Muscle layer of colon (tissue), 2 donors: ENCODE data around the gene CDKAL1.

ENCODE experiments used
- H3K27ac ChIP-seq: one replicate; pipeline ENCODE4 v1.7.0; 2013; ENCODE audit warnings: low read depth, mild to moderate bottlenecking, low read length, moderate library complexity
- H3K27me3 ChIP-seq, 2 donors: one replicate each; pipeline ENCODE4 v1.7.0; 2013; ENCODE audit warnings: low read length in 2 of 2, mild to moderate bottlenecking in 2 of 2; ENCODE audit not compliant: insufficient read depth in 2 of 2, control insufficient read depth in 1 of 2
- H3K36me3 ChIP-seq: one replicate; pipeline ENCODE4 v1.7.0; 2013; ENCODE audit warnings: mild to moderate bottlenecking, low read length; ENCODE audit not compliant: insufficient read depth
- H3K4me1 ChIP-seq: one replicate; pipeline ENCODE4 v1.7.0; 2013; ENCODE audit warnings: mild to moderate bottlenecking, low read length; ENCODE audit not compliant: insufficient read depth
- H3K4me3 ChIP-seq, 2 donors: one replicate each; pipeline ENCODE4 v1.7.0; 2013; ENCODE audit warnings: low read length in 2 of 2, low read depth in 1 of 2, mild to moderate bottlenecking in 1 of 2, moderate library complexity in 1 of 2
- H3K9ac ChIP-seq: one replicate; pipeline ENCODE4 v1.7.0; 2013; ENCODE audit warnings: low read length
- H3K9me3 ChIP-seq: one replicate; pipeline ENCODE4 v1.7.0; 2013; ENCODE audit warnings: mild to moderate bottlenecking, low read length
- donor health status: abdominal sarcoma.
- donor health status: Adenocarcinoma of cecum.

Gene CDKAL1

GRCh38 chr6:20559924-20560551, 25.8 kb downstream of the CDKAL1 start:
- Histone ChIP-seq H3K27ac (no peak overlapping the region), H3K9ac (no peak overlapping the region), H3K9me3 (no peaks in the 10 kb centered on the region)

GRCh38 chr6:20563377-20563776, 29.1 kb downstream of the CDKAL1 start:
- Histone ChIP-seq H3K9me3 (no peaks in the 10 kb centered on the region), H3K27ac (no peak overlapping the region), H3K36me3 (no peaks in the 10 kb centered on the region), H3K27me3 (no peaks in the 10 kb centered on the region), H3K4me1 (peaks cover 11% of the 10 kb centered on the region), H3K4me3 (no peak overlapping the region), H3K9ac (no peak overlapping the region)

More at GRCh38 chr6:20559924-20560551, 25.8 kb downstream of the CDKAL1 start:
- Histone ChIP-seq H3K36me3 (no peaks in the 10 kb centered on the region), H3K4me1 (peaks cover 11% of the 10 kb centered on the region), H3K4me3 (no peak overlapping the region), H3K27me3 (no peaks in the 10 kb centered on the region)

GRCh38 chr6:20564269-20564668, 30.0 kb downstream of the CDKAL1 start:
- no peak overlapping the region for H3K4me3 ChIP-seq
- H3K4me1 ChIP-seq = peaks cover 11% of the 10 kb centered on the region
- no peaks in the 10 kb centered on the region for H3K36me3 ChIP-seq
- H3K27me3 ChIP-seq = no peaks in the 10 kb centered on the region
- H3K27ac ChIP-seq = no peak overlapping the region
- H3K9me3 ChIP-seq = no peaks in the 10 kb centered on the region
- no peak overlapping the region for H3K9ac ChIP-seq

- Histone ChIP-seq H3K4me3 (no peak overlapping the region), H3K9ac (no peak overlapping the region), H3K9me3 (no peaks in the 10 kb centered on the region), H3K4me1 (peaks cover 11% of the 10 kb centered on the region), H3K27me3 (no peaks in the 10 kb centered on the region), H3K36me3 (no peaks in the 10 kb centered on the region), H3K27ac (no peak overlapping the region)
Measured at GRCh38 chr6:20564777-20565176, 30.5 kb downstream of the CDKAL1 start.

GRCh38 chr6:20565342-20565741, 31.1 kb downstream of the CDKAL1 start:
- Histone ChIP-seq H3K9me3 (no peaks in the 10 kb centered on the region), H3K4me3 (no peak overlapping the region), H3K36me3 (no peaks in the 10 kb centered on the region), H3K9ac (no peak overlapping the region), H3K4me1 (peaks cover 6% of the 10 kb centered on the region), H3K27me3 (no peaks in the 10 kb centered on the region), H3K27ac (no peak overlapping the region)

- no peak overlapping the region for H3K4me3 ChIP-seq
- H3K27ac ChIP-seq = no peak overlapping the region
- H3K9me3 ChIP-seq = no peaks in the 10 kb centered on the region
- no peaks in the 10 kb centered on the region for H3K36me3 ChIP-seq
- H3K27me3 ChIP-seq = no peaks in the 10 kb centered on the region
- H3K9ac ChIP-seq = no peak overlapping the region
- H3K4me1 ChIP-seq = no peaks in the 10 kb centered on the region
Measured at GRCh38 chr6:20566109-20566508, 31.9 kb downstream of the CDKAL1 start.

DNA sequence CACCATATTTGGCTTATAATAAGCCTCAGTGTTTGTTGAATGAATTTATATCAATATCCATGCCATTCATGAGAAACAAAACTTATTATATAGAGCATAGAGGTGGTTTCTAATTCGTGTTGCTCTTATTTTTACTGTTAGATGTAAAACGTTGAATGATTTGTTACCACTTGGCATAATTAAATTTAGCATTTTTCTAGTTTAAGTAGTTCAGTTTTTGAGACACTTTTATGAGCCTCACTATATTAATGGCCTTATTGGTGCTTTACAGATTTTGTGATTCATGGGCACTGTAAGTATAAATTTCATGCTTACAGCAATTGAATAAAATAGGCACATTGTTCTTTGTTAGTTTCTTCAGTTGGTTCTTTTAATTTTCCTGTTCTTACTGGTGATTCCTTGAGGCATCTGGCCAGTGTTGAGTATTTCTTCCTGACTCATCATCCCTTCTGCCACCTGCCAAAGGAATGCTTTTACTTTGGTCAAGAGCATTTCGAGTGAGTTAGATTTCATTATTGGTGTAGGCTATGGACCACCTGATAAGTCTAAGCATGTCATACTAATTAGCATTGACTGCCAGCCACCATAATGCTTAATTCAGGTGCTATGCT, 34.8 kb downstream of the CDKAL1 start:
- Histone ChIP-seq H3K27ac (no peak overlapping the region), H3K9ac (no peak overlapping the region), H3K9me3 (no peaks in the 10 kb centered on the region), H3K36me3 (no peaks in the 10 kb centered on the region), H3K4me3 (no peak overlapping the region), H3K27me3 (no peaks in the 10 kb centered on the region), H3K4me1 (no peaks in the 10 kb centered on the region)

- no peak overlapping the region for H3K4me3 ChIP-seq
- H3K27me3 ChIP-seq = no peaks in the 10 kb centered on the region
- no peaks in the 10 kb centered on the region for H3K9me3 ChIP-seq
- no peak overlapping the region for H3K27ac ChIP-seq
- H3K9ac ChIP-seq = no peak overlapping the region
- no peaks in the 10 kb centered on the region for H3K36me3 ChIP-seq
- H3K4me1 ChIP-seq = no peaks in the 10 kb centered on the region
Measured at GRCh38 chr6:20571261-20571660, 37.0 kb downstream of the CDKAL1 start.

- H3K36me3 ChIP-seq = peaks cover 5% of the 10 kb centered on the region
- H3K4me1 ChIP-seq = no peaks in the 10 kb centered on the region
- H3K27ac ChIP-seq = no peak overlapping the region
- no peaks in the 10 kb centered on the region for H3K9me3 ChIP-seq
- no peaks in the 10 kb centered on the region for H3K27me3 ChIP-seq
- no peak overlapping the region for H3K4me3 ChIP-seq
- no peak overlapping the region for H3K9ac ChIP-seq
Measured at GRCh38 chr6:20572288-20572687, 38.0 kb downstream of the CDKAL1 start.

DNA sequence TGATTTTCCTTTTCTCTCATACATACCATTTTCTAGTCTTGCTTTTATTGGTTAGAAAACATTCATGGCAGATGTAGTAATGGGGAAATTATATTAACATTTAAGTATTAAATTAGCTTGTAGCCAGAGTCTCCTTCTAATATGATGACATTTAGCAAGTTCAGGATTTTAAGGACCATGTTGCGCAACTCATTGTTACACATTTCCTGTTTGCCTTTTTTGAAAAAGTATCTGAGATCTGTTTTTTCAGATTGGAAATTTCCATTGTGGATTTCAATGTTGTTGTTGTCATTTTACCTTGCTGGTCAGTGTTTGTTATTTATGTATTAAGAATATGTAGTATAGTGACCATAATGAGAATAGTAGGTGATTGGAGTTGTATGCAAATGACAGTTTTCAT, 38.7 kb downstream of the CDKAL1 start:
- Histone ChIP-seq H3K9ac (no peak overlapping the region), H3K4me1 (no peaks in the 10 kb centered on the region), H3K27me3 (no peaks in the 10 kb centered on the region), H3K9me3 (no peaks in the 10 kb centered on the region), H3K4me3 (no peak overlapping the region), H3K27ac (no peak overlapping the region), H3K36me3 (peaks cover 9% of the 10 kb centered on the region)

DNA sequence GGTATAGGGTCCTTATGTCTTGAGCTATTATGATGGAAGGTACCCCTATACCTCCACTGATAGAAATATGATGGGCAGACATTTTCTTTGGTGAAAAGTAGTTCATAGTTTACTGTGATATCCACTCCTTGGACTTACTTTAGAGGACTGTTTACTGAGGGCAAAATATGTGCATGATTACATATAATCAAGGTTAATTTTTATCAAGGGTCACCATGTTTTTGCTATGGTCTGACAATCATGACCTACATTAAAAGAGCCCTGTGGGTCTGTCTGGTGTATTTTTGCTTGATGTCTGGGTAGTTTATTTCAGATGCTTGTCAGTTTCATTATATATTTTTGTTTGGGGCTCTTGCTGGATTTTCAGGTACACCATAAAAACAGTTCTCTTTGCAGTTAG, 40.1 kb downstream of the CDKAL1 start:
- Histone ChIP-seq H3K27ac (no peak overlapping the region), H3K36me3 (peaks cover 16% of the 10 kb centered on the region), H3K4me1 (no peaks in the 10 kb centered on the region), H3K9me3 (no peaks in the 10 kb centered on the region), H3K4me3 (no peak overlapping the region), H3K9ac (no peak overlapping the region), H3K27me3 (no peaks in the 10 kb centered on the region)

- no peaks in the 10 kb centered on the region for H3K4me1 ChIP-seq
- H3K27me3 ChIP-seq = no peaks in the 10 kb centered on the region
- no peak overlapping the region for H3K9ac ChIP-seq
- H3K27ac ChIP-seq = no peak overlapping the region
- peaks cover 17% of the 10 kb centered on the region for H3K36me3 ChIP-seq
- H3K9me3 ChIP-seq = no peaks in the 10 kb centered on the region
- no peak overlapping the region for H3K4me3 ChIP-seq
Measured at GRCh38 chr6:20575125-20575524, 40.9 kb downstream of the CDKAL1 start.
